HepG2 (cell line): Measurements from ENCODE around the gene IZUMO1R. TPM values are rescaled to one million over a fixed set of nuclear protein-coding genes. Genes with fewer than 3 reads are reported as not detected.

Source experiments
- ATAC-seq: fragments of 200-7000 bp; cut with Tn5 transposase; 3 replicates; pipeline ENCODE4 v1.9.1; 2020; ENCODE audit warnings: mild to moderate bottlenecking, moderate library complexity
- BruUV-seq: library from RNA; stranded (reverse); fragments of 400-500 nt; replicated peaks from 2 replicates; lab custom pipeline; 2021; lab: Mats Ljungman, UMichigan
- CTCF ChIA-PET: fragments of 300-600 bp; formaldehyde crosslinking; extraction: SDS; loops from one replicate; lab custom pipeline; 2021; ENCODE audit warnings: low total read pairs, inconsistent platforms, low intra/inter-chr PET ratio; lab: Yijun Ruan, JAX
- POLR2A ChIA-PET: fragments of 350-600 bp; sonication (Branson Sonifier 250); formaldehyde crosslinking; loops from one replicate; lab custom pipeline; 2020; ENCODE audit warnings: antibody characterized with exemption, inconsistent platforms; lab: Yijun Ruan, JAX
- DNase-seq: peaks from one replicate; pipeline ENCODE4 v3.0.0-alpha.2; 2015; ENCODE audit warnings: low spot score
- FAIRE-seq: peaks from 3 replicates; lab custom pipeline; 2011; peaks lifted over from hg19 to GRCh38; lab: Jason Lieb, UNC
- H2AFZ ChIP-seq: one replicate; pipeline ENCODE4 v1.6.1; 2011; ENCODE audit warnings: low read length, inconsistent platforms
- H3K27ac ChIP-seq: fragments of 300-600 bp; 3 replicates; pipeline ENCODE4 v1.8.0; 2011; ENCODE audit warnings: mixed run types, mild to moderate bottlenecking, mixed read lengths, low read length, inconsistent platforms; ENCODE audit not compliant: insufficient read depth; ENCODE audit errors: extremely low read length
- H3K27me3 ChIP-seq, 2 experiments: fragments of 200-600 bp in 1 of 2; 2 replicates in 1 of 2; 3 replicates in 1 of 2; pipeline versions ENCODE4 v1.6.0 to v1.8.0; 2011; ENCODE audit warnings: low read length in 2 of 2, mild to moderate bottlenecking in 2 of 2, moderate library complexity in 2 of 2, inconsistent platforms in 1 of 2; ENCODE audit not compliant: insufficient read depth in 2 of 2, control insufficient read depth in 1 of 2
- H3K36me3 ChIP-seq, 2 experiments: fragments of 200-600 bp in 1 of 2; replicated peaks in 1 of 2; 2 replicates in 1 of 2; 3 replicates in 1 of 2; pipeline versions ENCODE4 v1.5.1 to v1.8.0; 2011; ENCODE audit warnings: low read length in 2 of 2, inconsistent platforms in 1 of 2; ENCODE audit not compliant: insufficient read depth in 2 of 2, control insufficient read depth in 1 of 2
- H3K4me1 ChIP-seq: 2 replicates; pipeline ENCODE4 v1.5.1; 2012; ENCODE audit warnings: low read length, inconsistent platforms; ENCODE audit not compliant: insufficient read depth
- H3K4me2 ChIP-seq: 2 replicates; pipeline ENCODE4 v1.6.0; 2011; ENCODE audit warnings: low read depth, low read length, inconsistent platforms
- H3K4me3 ChIP-seq, 3 experiments: fragments of 200-600 bp in 1 of 3; sonication (generic), shearing (Covaris generic) in 1 of 3; replicated peaks in 1 of 3; 2 replicates each; pipeline ENCODE4 v1.5.1; 2011 to 2016; ENCODE audit warnings: low read length in 3 of 3, inconsistent platforms in 2 of 3, low read depth in 2 of 3, mild to moderate bottlenecking in 2 of 3, control low read depth in 1 of 3, mixed read lengths in 1 of 3; ENCODE audit not compliant: insufficient read depth in 1 of 3
- H3K79me2 ChIP-seq: one replicate; pipeline ENCODE4 v1.6.1; 2011; ENCODE audit warnings: low read length, inconsistent platforms; ENCODE audit not compliant: insufficient read depth
- H3K9ac ChIP-seq: 2 replicates; pipeline ENCODE4 v1.6.0; 2011; ENCODE audit warnings: mild to moderate bottlenecking, low read depth, low read length, inconsistent platforms; ENCODE audit not compliant: insufficient read depth
- H3K9me3 ChIP-seq: 2 replicates; pipeline ENCODE4 v1.5.1; 2012; ENCODE audit warnings: mild to moderate bottlenecking, low read length
- H4K20me1 ChIP-seq: 2 replicates; pipeline ENCODE4 v1.6.0; 2011; ENCODE audit warnings: inconsistent platforms, mild to moderate bottlenecking, low read length, moderate library complexity; ENCODE audit not compliant: insufficient read depth
- BRF2 ChIP-seq: sonication (generic); formaldehyde crosslinking; IDR thresholded peaks from 2 replicates; pipeline ENCODE4 v1.8.1; 2022; ENCODE audit warnings: mild to moderate bottlenecking, missing genetic modification reagents
- DNMT1 ChIP-seq: sonication (generic); formaldehyde crosslinking; IDR thresholded peaks from 2 replicates; pipeline ENCODE4 v1.5.1; 2020; ENCODE audit warnings: mild to moderate bottlenecking, missing genetic modification reagents
- FOSL2 ChIP-seq: sonication (generic); formaldehyde crosslinking; IDR thresholded peaks from 2 replicates; pipeline ENCODE4 v1.4.0; 2020; ENCODE audit warnings: missing genetic modification reagents
- GATAD1 ChIP-seq: IDR thresholded peaks from 2 replicates; pipeline ENCODE4 v1.6.1; 2016; ENCODE audit warnings: missing genetic modification reagents, missing compliant biosample characterization
- HNF4G ChIP-seq, 2 experiments: sonication (generic) in 1 of 2; formaldehyde crosslinking in 1 of 2; IDR thresholded peaks; 2 replicates each; pipeline versions ENCODE4 v1.4.0 to v1.6.1; 2011 to 2020; ENCODE audit warnings: borderline replicate concordance in 2 of 2, low read depth in 2 of 2, mild to moderate bottlenecking in 2 of 2, low read length in 1 of 2, missing genetic modification reagents in 1 of 2, moderate library complexity in 1 of 2
- NFRKB ChIP-seq: fragments of 450-650 bp; IDR thresholded peaks from 2 replicates; pipeline ENCODE4 v1.6.1; 2017
- PAWR ChIP-seq: sonication (generic); formaldehyde crosslinking; IDR thresholded peaks from 2 replicates; pipeline ENCODE4 v1.4.0; 2020; ENCODE audit warnings: missing genetic modification reagents, mild to moderate bottlenecking, borderline replicate concordance
- TEAD3 ChIP-seq: optimal IDR thresholded peaks from 2 replicates; pipeline ENCODE3; 2016; ENCODE audit warnings: borderline replicate concordance
- THRA ChIP-seq: sonication (generic); formaldehyde crosslinking; IDR thresholded peaks from 2 replicates; pipeline ENCODE4 v1.4.0; 2020; ENCODE audit warnings: missing genetic modification reagents, borderline replicate concordance
- ZNF180 ChIP-seq: sonication (generic); formaldehyde crosslinking; IDR thresholded peaks from 2 replicates; pipeline ENCODE4 v1.4.0; 2020; ENCODE audit warnings: low read depth, missing genetic modification reagents, borderline replicate concordance
- ZNF446 ChIP-seq: sonication (generic); formaldehyde crosslinking; IDR thresholded peaks from 2 replicates; pipeline ENCODE4 v1.5.0; 2020; ENCODE audit warnings: mild to moderate bottlenecking, missing genetic modification reagents
- ZNF543 ChIP-seq: sonication (generic); formaldehyde crosslinking; IDR thresholded peaks from 2 replicates; pipeline ENCODE4 v1.4.0; 2020; ENCODE audit warnings: mild to moderate bottlenecking, missing genetic modification reagents
- ZNF772 ChIP-seq: sonication (generic); formaldehyde crosslinking; IDR thresholded peaks from 2 replicates; pipeline ENCODE4 v1.5.0; 2020; ENCODE audit warnings: mild to moderate bottlenecking, missing genetic modification reagents
- WGBS: methylation state at CpG from one replicate; pipeline ENCODE4 v1.1.6; 2017; ENCODE audit warnings: low lambda C conversion rate; 5-methylcytosine and 5-hydroxymethylcytosine counted together
- in situ Hi-C: cut with HindIII; loops from 2 replicates; pipeline ENCODE4 v1.10.0; 2017; ENCODE audit warnings: low pct_unique_long_range_greater_than_20kb; ENCODE audit not compliant: extremely low pct_ligation_motif_present
- intact Hi-C: fragments of 100-400 bp; cut with micrococcal nuclease; formaldehyde crosslinking; loops from one replicate; pipeline ENCODE4 v1.10.0; 2022; ENCODE audit not compliant: unreplicated experiment
- polyA plus RNA-seq, 8 experiments: library from polyadenylated mRNA; depleted of rRNA in 3 of 8; stranded (reverse) in 7 of 8; unstranded in 1 of 8; fragments of >200 nt; fragmentation: Illumina TruSeq in 4 of 8; extraction: Trizol in 4 of 8; gene quantifications; 2 replicates each; pipeline versions ENCODE4 v1.2.1 to v1.2.3, GENCODE V29; 2011 to 2016; ENCODE audit warnings: low read depth in 4 of 8, missing spikeins in 1 of 8, mixed read lengths in 1 of 8; ENCODE audit not compliant: insufficient read depth in 1 of 8
- total RNA-seq, 5 experiments: library from RNA; depleted of rRNA; stranded (reverse); fragments of >200 nt; fragmentation: Illumina TruSeq; extraction: Trizol; gene quantifications; 2 replicates each; pipeline ENCODE4 v1.2.3, GENCODE V29; 2016; ENCODE audit warnings: low read depth in 1 of 5
- TF ChIP-seq, protein P1 (sequence below): sonication (generic); formaldehyde crosslinking; IDR thresholded peaks from 2 replicates; pipeline ENCODE4 v1.5.0; 2020; ENCODE audit warnings: mild to moderate bottlenecking, missing genetic modification reagents, moderate library complexity
- TF ChIP-seq, protein P2 (sequence below): sonication (generic); formaldehyde crosslinking; IDR thresholded peaks from 2 replicates; pipeline ENCODE4 v1.5.0; 2020; ENCODE audit warnings: missing genetic modification reagents

Gene IZUMO1R
- total and polyA plus RNA-seq, 2 of the 13 experiments (the other 11 are each of a cell fraction or from before 2014, with no cell fraction given): not detected

GRCh38 chr11:94325681-94326080 lies 21.3 kb downstream of the IZUMO1R start:
- intact Hi-C loops: loop anchor here (1.0 to 5.0 kb wide), 4 partner anchors 92 to 278 kb away; no protein-coding TSS in a partner anchor
- no peaks in the 10 kb centered on the region for H3K9me3 ChIP-seq
- DNase-seq (peak; percentile 39), ATAC-seq (peak; percentile 95), FAIRE-seq (no peak)
- WGBS: 25% methylated on average over 1 of the region's 1 CpG
- in situ Hi-C loops: loop anchor here (5.0 kb wide), 2 partner anchors 92 to 177 kb away; no protein-coding TSS in a partner anchor
- H3K27me3 ChIP-seq: no peaks in the 10 kb centered on the region; a peak in 1 of 5 replicates
- H3K79me2 ChIP-seq: no peaks in the 10 kb centered on the region
- H3K36me3 ChIP-seq: no peaks in the 10 kb centered on the region
- H3K4me1 ChIP-seq: no peaks in the 10 kb centered on the region
- no peak overlapping the region for H3K4me2 ChIP-seq
- no peak overlapping the region for H3K4me3 ChIP-seq
- no TSS peak for BruUV-seq
- CTCF ChIA-PET: interaction anchor here (1.5 to 1.6 kb wide), 2 partner anchors 91 to 179 kb away, joined by 10 to 16 read pairs; no protein-coding TSS in a partner anchor
- POLR2A ChIA-PET: no interaction called here
- no peak overlapping the region for H3K9ac ChIP-seq
- no peaks in the 10 kb centered on the region for H4K20me1 ChIP-seq
- H3K27ac ChIP-seq: no peak overlapping the region
- no peak overlapping the region for H2AFZ ChIP-seq
- TF ChIP-seq THRA (CRISPR knock-in tag) (no peak), PAWR (no peak), BRF2 (CRISPR knock-in tag) (no peak), DNMT1 (CRISPR knock-in tag) (no peak), GATAD1 (CRISPR knock-in tag) (no peak), ZNF446 (CRISPR knock-in tag) (no peak), ZNF543 (CRISPR knock-in tag) (no peak), NFRKB (no peak), TEAD3 (CRISPR knock-in tag) (peak; percentile 22), HNF4G (IDR thresholded peaks at IDR 0.05; ENCODE audit: borderline replicate concordance, low read depth, low read length) (no peak), HNF4G (CRISPR knock-in tag; IDR thresholded peaks at IDR 0.05; ENCODE audit: borderline replicate concordance, low read depth) (no peak), ZNF772 (no peak), FOSL2 (CRISPR knock-in tag) (0 out of 2 replicates have a peak, but pooled peaks have one; percentile 16), ZNF180 (CRISPR knock-in tag) (no peak)
- TF ChIP-seq, protein P1, sequence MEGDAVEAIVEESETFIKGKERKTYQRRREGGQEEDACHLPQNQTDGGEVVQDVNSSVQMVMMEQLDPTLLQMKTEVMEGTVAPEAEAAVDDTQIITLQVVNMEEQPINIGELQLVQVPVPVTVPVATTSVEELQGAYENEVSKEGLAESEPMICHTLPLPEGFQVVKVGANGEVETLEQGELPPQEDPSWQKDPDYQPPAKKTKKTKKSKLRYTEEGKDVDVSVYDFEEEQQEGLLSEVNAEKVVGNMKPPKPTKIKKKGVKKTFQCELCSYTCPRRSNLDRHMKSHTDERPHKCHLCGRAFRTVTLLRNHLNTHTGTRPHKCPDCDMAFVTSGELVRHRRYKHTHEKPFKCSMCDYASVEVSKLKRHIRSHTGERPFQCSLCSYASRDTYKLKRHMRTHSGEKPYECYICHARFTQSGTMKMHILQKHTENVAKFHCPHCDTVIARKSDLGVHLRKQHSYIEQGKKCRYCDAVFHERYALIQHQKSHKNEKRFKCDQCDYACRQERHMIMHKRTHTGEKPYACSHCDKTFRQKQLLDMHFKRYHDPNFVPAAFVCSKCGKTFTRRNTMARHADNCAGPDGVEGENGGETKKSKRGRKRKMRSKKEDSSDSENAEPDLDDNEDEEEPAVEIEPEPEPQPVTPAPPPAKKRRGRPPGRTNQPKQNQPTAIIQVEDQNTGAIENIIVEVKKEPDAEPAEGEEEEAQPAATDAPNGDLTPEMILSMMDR (CRISPR knock-in tag): peak; percentile 84
- TF ChIP-seq, protein P2, sequence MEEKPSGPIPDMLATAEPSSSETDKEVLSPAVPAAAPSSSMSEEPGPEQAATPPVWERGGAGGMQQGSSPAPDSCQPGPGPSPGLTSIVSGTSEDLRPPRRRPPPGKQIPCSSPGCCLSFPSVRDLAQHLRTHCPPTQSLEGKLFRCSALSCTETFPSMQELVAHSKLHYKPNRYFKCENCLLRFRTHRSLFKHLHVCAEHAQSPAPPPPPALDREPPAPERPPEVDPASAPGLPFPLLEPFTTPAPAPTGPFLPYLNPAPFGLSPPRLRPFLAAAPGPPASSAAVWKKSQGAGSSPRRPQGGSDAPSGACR (CRISPR knock-in tag): no peak
